GM12875 (cell line): ENCODE data around the gene SORCS2.

ENCODE experiments used
- H3K4me3 ChIP-seq: one replicate; pipeline ENCODE4 v1.5.1; 2011; ENCODE audit warnings: low read depth, low read length, control low read depth
- TF ChIP-seq, protein P1 (sequence below): IDR thresholded peaks from 2 replicates; pipeline ENCODE4 v1.5.1; 2011; ENCODE audit warnings: low read depth, mild to moderate bottlenecking, control low read depth, inconsistent platforms, low read length, moderate library complexity, borderline replicate concordance; ENCODE audit not compliant: insufficient read depth

Gene SORCS2

DNA sequence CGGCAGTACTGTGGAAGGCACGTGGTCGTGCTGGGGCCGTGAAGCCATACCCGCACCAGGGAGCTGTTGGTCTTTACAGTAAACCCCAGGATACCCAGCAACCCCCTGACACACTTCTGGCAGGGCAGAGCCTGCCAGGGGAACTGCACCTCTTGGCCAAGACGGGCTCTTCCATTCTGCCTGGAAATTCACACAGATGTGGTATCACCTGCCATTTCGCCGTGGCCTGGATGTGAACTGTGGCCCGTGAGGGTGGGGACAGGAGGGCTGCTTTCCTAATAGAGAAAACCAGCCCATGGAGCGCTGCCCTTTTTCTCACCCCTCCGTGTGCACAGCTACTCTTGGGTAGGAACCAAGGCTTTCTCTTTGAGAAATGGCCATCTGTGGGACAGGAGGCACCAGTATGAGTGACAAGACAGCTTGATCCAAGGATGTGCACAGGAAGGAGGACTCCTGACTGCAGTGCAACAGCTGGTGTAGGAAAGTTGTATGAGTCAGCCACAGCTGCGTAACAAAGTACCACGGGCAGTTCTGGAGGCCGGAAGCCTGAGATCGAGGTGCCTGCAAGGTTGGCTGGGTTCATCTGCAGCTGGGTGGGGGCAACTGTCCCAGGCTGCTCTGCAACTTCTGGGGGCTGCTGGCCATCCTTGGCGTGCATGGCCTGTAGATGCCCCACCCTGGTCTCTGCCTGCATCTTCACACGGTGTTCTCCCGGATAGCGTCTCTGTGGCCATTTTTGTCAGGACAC lies 146.7 kb downstream of the SORCS2 start:
- H3K4me3 ChIP-seq: no peak overlapping the region
- TF ChIP-seq, protein P1, sequence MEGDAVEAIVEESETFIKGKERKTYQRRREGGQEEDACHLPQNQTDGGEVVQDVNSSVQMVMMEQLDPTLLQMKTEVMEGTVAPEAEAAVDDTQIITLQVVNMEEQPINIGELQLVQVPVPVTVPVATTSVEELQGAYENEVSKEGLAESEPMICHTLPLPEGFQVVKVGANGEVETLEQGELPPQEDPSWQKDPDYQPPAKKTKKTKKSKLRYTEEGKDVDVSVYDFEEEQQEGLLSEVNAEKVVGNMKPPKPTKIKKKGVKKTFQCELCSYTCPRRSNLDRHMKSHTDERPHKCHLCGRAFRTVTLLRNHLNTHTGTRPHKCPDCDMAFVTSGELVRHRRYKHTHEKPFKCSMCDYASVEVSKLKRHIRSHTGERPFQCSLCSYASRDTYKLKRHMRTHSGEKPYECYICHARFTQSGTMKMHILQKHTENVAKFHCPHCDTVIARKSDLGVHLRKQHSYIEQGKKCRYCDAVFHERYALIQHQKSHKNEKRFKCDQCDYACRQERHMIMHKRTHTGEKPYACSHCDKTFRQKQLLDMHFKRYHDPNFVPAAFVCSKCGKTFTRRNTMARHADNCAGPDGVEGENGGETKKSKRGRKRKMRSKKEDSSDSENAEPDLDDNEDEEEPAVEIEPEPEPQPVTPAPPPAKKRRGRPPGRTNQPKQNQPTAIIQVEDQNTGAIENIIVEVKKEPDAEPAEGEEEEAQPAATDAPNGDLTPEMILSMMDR: no peak

DNA sequence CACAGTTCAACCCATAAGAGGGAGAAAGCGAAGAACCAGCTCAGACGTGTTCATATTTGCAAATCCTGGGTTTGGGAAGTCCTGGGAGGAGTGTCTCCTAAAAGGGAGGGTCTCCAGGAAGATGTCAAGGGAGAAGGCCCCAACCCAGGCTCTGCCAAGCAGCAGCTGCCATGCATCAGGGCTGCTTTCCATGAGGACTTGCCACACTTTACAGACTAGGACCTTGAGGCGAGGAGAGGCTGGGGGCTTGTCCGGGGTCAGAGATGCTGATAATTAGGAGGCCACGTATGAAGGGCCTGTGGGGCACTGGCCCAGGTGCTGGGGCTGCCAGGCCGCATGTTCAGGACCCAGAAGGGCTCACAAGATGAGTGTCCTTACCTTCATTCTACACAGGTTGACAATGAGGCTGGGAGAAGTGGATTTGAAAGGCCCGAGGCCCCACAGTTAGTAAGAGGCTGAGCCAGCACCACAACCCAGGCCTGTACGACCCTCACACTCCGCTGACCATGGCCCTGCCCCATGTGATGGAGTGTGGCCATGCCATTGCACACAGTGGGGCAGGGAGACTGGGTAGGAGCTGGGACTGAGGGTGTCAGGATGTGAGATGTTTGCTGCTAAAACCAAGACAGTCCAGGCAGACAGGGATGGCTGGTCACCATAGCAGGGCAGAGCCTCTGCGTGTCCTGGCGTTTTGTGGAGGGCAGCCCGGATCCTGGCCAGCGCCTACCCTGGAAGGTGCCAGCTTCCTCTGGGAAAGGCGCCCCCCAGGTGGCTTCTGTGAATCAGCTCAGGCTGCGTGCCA lies 147.6 kb downstream of the SORCS2 start:
- H3K4me3 ChIP-seq: no peak overlapping the region
- TF ChIP-seq, protein P1: no peak

DNA sequence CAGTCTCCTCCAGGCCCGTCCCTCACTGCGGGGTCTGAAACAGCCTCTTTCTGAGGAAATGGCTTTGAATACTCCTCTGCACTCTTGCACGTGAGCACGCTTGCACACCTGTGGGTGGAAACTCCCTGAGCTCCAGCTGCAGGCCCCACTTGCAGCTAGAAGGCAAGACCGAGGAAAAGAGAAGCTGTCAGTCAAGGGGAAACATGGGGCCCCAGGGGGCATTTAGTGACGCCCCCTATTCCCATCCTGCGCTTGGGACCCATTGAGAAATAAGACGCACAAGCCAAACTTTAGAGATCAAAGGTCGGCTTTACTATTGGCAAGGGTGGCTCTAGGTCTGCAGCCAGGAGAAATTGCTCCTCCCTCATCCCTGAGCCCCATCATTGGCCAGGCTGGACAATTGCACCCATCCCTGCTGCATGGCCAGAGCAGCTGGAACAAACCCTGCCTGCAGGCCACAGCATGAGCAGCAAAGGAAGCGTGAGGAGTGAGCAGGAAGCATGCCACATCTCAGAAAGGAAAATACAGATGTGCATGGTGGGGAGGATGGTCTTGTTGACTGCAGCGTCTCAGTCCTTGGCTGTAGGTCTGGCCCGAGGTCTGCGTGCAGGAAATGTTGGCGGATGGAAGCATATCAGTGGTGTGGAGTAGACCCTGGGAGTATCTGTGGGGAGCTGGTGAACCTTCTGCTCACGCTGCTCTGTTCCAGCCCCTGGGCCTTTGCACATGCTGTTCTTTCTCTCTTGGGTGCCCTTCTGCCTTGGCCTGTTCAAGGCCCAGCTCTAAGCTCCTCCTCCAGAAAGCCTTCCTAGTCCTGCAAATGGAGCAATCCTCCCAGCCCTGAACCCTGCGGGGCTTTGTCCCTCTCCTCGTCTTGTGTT lies 148.5 kb downstream of the SORCS2 start:
- no peak overlapping the region for H3K4me3 ChIP-seq
- TF ChIP-seq, protein P1: no peak

DNA sequence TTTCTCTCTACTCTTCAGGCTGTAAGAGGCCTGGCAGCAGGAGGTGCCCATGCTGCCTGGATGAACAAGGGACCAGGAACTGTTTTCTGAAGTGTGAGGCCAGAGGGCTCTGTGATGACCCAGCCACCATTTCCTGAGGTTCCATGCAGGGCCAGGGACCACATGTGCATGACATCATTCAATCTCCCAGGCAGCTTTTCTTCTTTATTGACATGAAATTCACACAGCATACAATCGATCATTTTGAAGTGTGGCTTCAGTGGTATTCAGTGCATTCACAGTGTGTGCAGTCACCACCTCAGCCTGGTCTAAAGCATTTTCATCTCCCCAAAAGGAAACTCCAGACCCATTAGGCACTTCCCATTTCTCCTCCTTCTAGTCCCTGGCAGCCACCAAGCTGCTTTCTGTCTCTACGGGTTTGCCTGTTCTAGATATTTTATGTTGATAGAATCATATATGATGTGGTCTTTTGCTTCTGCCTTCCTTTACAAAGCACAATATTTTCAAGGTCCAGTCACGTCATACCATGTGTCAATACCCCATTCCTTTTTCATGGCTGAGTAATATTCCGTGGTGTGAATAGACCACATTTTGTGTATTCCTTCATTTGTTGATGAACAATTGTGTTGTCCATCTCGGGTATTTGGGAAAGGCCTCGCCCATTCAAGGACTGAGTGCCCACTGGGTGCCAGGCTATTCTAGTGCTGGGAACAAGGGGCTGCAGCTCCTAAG lies 149.3 kb downstream of the SORCS2 start:
- TF ChIP-seq, protein P1: no peak
- H3K4me3 ChIP-seq: no peak overlapping the region

DNA sequence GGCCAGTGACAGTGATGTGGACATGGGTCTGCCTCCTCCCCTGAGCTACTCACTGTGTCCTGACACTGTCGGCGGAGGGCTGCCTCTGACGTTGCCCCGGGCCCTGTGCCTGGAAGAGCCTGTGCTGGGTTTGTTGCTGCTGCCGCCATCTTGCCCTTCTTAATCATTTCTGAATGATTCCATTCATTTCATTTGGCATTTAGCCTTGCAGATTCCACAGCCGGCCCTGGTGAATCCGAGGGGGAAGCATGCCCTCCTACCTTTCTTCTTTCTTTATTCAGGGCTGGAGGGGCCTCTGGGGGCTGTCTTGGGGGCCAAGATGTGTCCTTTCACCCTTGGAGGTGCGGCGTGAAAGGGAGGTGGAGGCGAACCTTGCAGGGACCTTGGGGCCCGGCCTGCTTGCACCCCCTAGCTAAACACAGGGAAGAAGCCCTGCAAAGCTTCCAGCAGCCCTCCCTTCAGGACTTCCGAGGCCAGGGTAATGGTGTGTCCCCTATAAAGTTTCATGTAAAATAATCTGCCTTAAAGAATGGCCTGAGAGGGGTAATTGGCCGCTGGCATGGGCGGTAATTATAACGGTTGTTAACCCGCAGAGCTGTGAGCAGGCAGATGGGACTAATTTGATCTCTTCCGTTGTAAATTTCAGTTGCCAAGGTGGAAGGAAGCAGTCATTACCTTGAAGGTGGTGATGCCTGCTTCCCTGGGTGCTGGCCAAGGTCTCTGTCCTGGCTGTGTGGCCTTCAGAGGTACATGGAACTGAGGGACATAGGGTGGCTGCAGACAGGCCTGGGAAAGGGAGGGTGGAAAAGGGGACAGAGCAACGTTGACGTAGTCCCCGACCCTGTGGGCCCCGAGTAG lies 150.1 kb downstream of the SORCS2 start:
- TF ChIP-seq, protein P1: no peak
- no peak overlapping the region for H3K4me3 ChIP-seq
